Heart right ventricle (tissue), 16 donors: ENCODE results near the gene MTCL1. TPM values are rescaled to one million over a fixed set of nuclear protein-coding genes. Genes with fewer than 3 reads are reported as not detected.
A peak's percentile ranks its signal among the peaks of the same experiment; 100 is the strongest.

Experiments
- ATAC-seq, 8 donors: fragments of 200-7000 bp; cut with Tn5 transposase; one replicate each; pipeline ENCODE4 v1.9.1; 2020; ENCODE audit warnings: mild to moderate bottlenecking in 8 of 8, moderate library complexity in 8 of 8, moderate number of reproducible peaks in 1 of 8
- DNase-seq, 2 donors: peaks; one replicate each; pipeline ENCODE4 v3.0.0-alpha.2; 2020
- H3K27ac ChIP-seq, 10 donors: fragments of 200-600 bp; sonication (generic) in 2 of 10; one replicate each; pipeline versions ENCODE4 v1.5.0 to v1.8.0; 2020 to 2022; ENCODE audit warnings: mild to moderate bottlenecking in 3 of 10
- H3K27me3 ChIP-seq, 7 donors: fragments of 200-600 bp; one replicate each; pipeline ENCODE4 v1.8.0; 2021 to 2022; ENCODE audit warnings: mild to moderate bottlenecking in 2 of 7
- H3K36me3 ChIP-seq, 9 donors: fragments of 200-600 bp; sonication (generic) in 1 of 9; one replicate each; pipeline versions ENCODE4 v1.5.0 to v1.8.0; 2020 to 2022; ENCODE audit warnings: mild to moderate bottlenecking in 2 of 9
- H3K4me1 ChIP-seq, 9 donors: fragments of 200-600 bp; sonication (generic) in 1 of 9; one replicate each; pipeline versions ENCODE4 v1.5.0 to v1.8.0; 2020 to 2022; ENCODE audit warnings: mild to moderate bottlenecking in 4 of 9
- H3K4me3 ChIP-seq, 10 donors: fragments of 200-600 bp; sonication (generic) in 2 of 10; one replicate each; pipeline versions ENCODE4 v1.5.0 to v1.8.0; 2020 to 2022; ENCODE audit warnings: mild to moderate bottlenecking in 7 of 10, moderate library complexity in 2 of 10
- H3K9me3 ChIP-seq, 11 donors: fragments of 200-600 bp in 10 of 11; sonication (generic) in 2 of 11; one replicate each; pipeline versions ENCODE4 v1.5.0 to v1.8.0; 2013 to 2022; ENCODE audit warnings: mild to moderate bottlenecking in 2 of 11, control low read depth in 1 of 11, moderate library complexity in 1 of 11
- WGBS, 2 donors: extraction: QIAGEN DNeasy Blood & Tissue Kit; methylation state at CpG; one replicate each; pipeline ENCODE4 v1.1.7; 2013; ENCODE audit warnings: inconsistent platforms in 1 of 2; 5-methylcytosine and 5-hydroxymethylcytosine counted together
- intact Hi-C, 10 donors: fragments of 100-400 bp; cut with DNase I; formaldehyde crosslinking; loops; one replicate each; pipeline versions ENCODE4 v1.11.1 to v1.14.2; 2022
- polyA plus RNA-seq, 2 donors: library from polyadenylated mRNA; stranded (reverse); fragments of 200-250 nt; gene quantifications; one replicate each; pipeline ENCODE4 v1.2.3, GENCODE V29; 2013
- total RNA-seq, 10 donors: library from RNA; stranded (reverse); fragmentation: NEBNext Ultra II Directional in 3 of 10; extraction: Animal tissue kit (Norgen Biotek cat#: 25700) in 3 of 10; gene quantifications; one replicate each; pipeline versions ENCODE4 v1.2.1 to v1.2.4, GENCODE V29; 2021 to 2023
- TF ChIP-seq, protein P1 (sequence below), 9 donors: fragments of 200-600 bp; sonication (generic) in 2 of 9; IDR thresholded peaks; one replicate each; pipeline versions ENCODE4 v1.5.0 to v1.8.0; 2021 to 2022; ENCODE audit warnings: antibody characterized with exemption in 9 of 9, mild to moderate bottlenecking in 5 of 9, moderate library complexity in 1 of 9
- donor health status: Arrhythmogenic right ventricular cardiomyopathy.
- donor health status: ischemic (EF 13 %, LVEDD 7.1; RV severe dilation, severe dysfunction).
- donor health status: healthy with polysubstance abuse.
- donor health status: DM: no; HTN: yes; CAD: no.
- donor health status: DM: no; HTN: no; CAD: no.
- donor health status: ischemic (EF 25% LVEDD 6.9; RV normal size, moderate dysfunction).
- donor health status: ischemic (EF 25% LVEDD 5.7; RV mildly dilated, moderate dysfunction).
- donor health status: healthy.
- donor health status: DM: yes; HTN: yes; CAD: no.
- donor health status: Ischemic cardiomyopathy.
- donor health status: ischemic (EF 35%, LVEDD 5.7; RV mildly dilated, moderate dysfunction).
- donor health status: nonischemic (EF 11% LVEDD 7.7; RV severe dilation, severe dysfunction).
- donor health status: DM: yes; HTN: yes; CAD: no.
- donor health status: PGD.
- donor health status: ischemic (EF 29% LVEDD 5.4; RV normal size, mild dysfunction).
- donor health status: nonischemic (EF 23%, LVEDD 6.1; RV moderate dilation, normal function).

The MTCL1 gene
- total and polyA plus RNA-seq, 12 donors, result 1.9 to 17.2 (median 8.8) TPM

GRCh38 chr18:8786483-8787370 lies 81.4 kb downstream of the MTCL1 start:
- H3K27me3 ChIP-seq, result no peaks in the 10 kb centered on the region
- no peak for DNase-seq
- intact Hi-C loops, result no loop called here
- WGBS, 2 donors, result 85 to 86% methylated on average over 17 of the region's 17 CpGs
- H3K4me1 ChIP-seq, result no peaks in the 10 kb centered on the region
- no peak overlapping the region for H3K27ac ChIP-seq
- peak in 1 of 8 donors; percentile 34 for ATAC-seq
- no peaks in the 10 kb centered on the region for H3K9me3 ChIP-seq
- TF ChIP-seq, protein P1, sequence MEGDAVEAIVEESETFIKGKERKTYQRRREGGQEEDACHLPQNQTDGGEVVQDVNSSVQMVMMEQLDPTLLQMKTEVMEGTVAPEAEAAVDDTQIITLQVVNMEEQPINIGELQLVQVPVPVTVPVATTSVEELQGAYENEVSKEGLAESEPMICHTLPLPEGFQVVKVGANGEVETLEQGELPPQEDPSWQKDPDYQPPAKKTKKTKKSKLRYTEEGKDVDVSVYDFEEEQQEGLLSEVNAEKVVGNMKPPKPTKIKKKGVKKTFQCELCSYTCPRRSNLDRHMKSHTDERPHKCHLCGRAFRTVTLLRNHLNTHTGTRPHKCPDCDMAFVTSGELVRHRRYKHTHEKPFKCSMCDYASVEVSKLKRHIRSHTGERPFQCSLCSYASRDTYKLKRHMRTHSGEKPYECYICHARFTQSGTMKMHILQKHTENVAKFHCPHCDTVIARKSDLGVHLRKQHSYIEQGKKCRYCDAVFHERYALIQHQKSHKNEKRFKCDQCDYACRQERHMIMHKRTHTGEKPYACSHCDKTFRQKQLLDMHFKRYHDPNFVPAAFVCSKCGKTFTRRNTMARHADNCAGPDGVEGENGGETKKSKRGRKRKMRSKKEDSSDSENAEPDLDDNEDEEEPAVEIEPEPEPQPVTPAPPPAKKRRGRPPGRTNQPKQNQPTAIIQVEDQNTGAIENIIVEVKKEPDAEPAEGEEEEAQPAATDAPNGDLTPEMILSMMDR (IDR thresholded peaks at IDR 0.05), result no peak
- H3K36me3 ChIP-seq, result peaks cover 0 to 17% (median 0%) of the 10 kb centered on the region in 9 donors
- H3K4me3 ChIP-seq, result no peak overlapping the region

DNA sequence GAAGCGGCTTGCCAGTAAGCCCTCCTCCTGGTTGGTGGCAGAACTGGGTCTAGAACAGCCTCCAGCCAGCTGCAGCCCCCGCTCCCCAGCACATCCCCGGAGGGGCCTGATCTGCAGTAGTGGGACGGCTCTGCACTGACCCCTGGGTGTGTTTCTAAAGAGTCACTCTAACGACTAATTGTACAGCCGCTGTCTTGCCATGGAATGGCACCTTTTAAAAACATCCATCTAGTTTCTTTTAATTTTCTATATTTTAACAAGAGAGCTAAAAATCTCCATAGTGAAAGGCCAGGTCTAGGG lies 82.0 kb downstream of the MTCL1 start:
- Histone ChIP-seq H3K9me3 (no peaks in the 10 kb centered on the region), H3K36me3 (peaks cover 0 to 17% (median 0%) of the 10 kb centered on the region in 9 donors), H3K4me1 (no peaks in the 10 kb centered on the region), H3K27ac (no peak overlapping the region), H3K4me3 (no peak overlapping the region), H3K27me3 (no peaks in the 10 kb centered on the region)
- TF ChIP-seq, protein P1 (IDR thresholded peaks at IDR 0.05), result no peak
- DNase-seq, result no peak
- 88 to 92% methylated on average over 6 of the region's 6 CpGs for WGBS, 2 donors
- ATAC-seq, result no peak
- intact Hi-C loops, result no loop called here

DNA sequence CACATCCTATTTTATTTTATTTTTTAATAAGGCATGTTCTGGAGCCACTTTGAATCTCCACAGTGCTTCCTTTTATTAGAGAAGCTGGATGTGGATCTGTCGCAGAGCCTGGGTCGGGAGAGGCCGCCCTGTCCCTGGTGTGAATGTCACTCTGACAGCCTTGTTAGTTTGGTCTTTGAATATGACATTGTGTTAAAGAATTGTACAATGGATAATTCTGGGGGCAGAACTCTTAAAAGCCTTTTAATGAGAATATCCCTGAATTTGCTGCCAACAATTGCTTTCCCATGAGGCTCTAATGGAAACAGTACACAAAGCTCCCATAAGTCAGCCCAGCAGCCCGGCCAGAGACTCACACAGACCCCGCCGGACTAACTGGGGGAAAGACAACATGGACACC lies 82.4 kb downstream of the MTCL1 start:
- WGBS, 2 donors, result 89 to 91% methylated on average over 6 of the region's 6 CpGs
- TF ChIP-seq, protein P1 (IDR thresholded peaks at IDR 0.05), result no peak
- peaks cover 0 to 17% (median 0%) of the 10 kb centered on the region in 9 donors for H3K36me3 ChIP-seq
- no peak for ATAC-seq
- H3K27ac ChIP-seq, result no peak overlapping the region
- no peak for DNase-seq
- no peaks in the 10 kb centered on the region for H3K27me3 ChIP-seq
- intact Hi-C loops, result no loop called here
- H3K4me1 ChIP-seq, result no peaks in the 10 kb centered on the region
- H3K4me3 ChIP-seq, result no peak overlapping the region
- H3K9me3 ChIP-seq, result no peaks in the 10 kb centered on the region

DNA sequence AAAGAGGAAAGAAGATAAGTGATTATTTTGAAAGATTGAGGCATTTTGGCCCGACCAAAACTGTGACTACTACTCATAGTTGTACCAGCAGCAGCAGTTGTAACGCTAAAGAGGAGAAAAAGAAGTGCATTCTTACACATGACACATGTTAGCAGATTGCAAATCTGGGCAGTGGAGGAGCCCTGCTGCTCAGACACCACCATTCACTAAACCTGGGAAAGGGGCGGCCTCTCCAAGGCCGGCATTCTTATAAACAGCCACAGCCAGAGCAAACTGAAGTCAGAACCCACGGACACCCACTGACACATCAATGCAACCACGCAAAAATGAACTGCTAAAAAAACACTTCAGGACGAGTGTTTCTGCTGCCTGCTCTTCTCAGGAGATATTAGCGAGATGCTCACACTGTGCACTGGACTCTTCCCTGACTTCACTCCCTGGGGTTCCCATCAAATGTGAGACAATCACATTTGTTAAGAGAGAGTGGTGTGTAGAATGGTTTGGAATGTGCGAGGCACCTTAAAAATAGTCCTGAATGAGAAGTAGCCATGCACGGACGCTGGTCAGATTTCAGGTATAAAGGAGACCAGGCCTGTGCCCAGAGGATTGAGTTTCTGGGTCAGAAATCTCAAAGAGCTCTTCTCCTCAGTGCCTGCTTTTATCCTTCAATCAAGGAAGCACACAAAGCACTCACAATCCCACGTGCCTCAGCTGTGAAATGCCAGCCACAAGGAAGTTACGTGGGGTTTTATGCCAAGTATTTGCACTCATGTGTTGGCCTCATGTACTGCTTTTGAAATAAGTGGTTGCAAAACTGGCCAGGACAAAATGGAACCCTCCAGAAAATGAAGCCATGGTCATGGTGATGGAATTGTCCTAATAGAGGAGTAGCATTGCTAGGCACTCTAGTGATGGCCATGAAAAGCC lies 83.4 kb downstream of the MTCL1 start:
- 83 to 88% methylated on average over 13 of the region's 13 CpGs for WGBS, 2 donors
- TF ChIP-seq, protein P1 (IDR thresholded peaks at IDR 0.05), result no peak
- Histone ChIP-seq H3K27me3 (no peaks in the 10 kb centered on the region), H3K27ac (no peak overlapping the region), H3K36me3 (peaks cover 0 to 16% (median 0%) of the 10 kb centered on the region in 9 donors), H3K4me3 (no peak overlapping the region), H3K9me3 (no peaks in the 10 kb centered on the region), H3K4me1 (no peaks in the 10 kb centered on the region)
- ATAC-seq, result peak in 1 of 8 donors; percentile 31
- DNase-seq, result no peak
- intact Hi-C loops, result no loop called here
